ENCODE measurements around the gene STING1. TPM values are rescaled to one million over a fixed set of nuclear protein-coding genes. Genes with fewer than 3 reads are reported as not detected.
A peak's percentile ranks its signal among the peaks of the same experiment; 100 is the strongest.

The STING1 gene
- total and polyA plus RNA-seq, 2 of the 8 experiments (the other 6 are each of a cell fraction or from before 2014, with no cell fraction given): 0.26 to 0.47 TPM

GRCh38 chr5:139473105-139473504 is 9.5 kb downstream of the STING1 start (continued):
- TF ChIP-seq CHD7 (IDR thresholded peaks at IDR 0.05; ENCODE audit: insufficient replicate concordance, low read length) (no peak), RXRA (IDR thresholded peaks at IDR 0.05; ENCODE audit: insufficient read depth, low read depth, low read length) (no peak), TAF7 (optimal IDR thresholded peaks at IDR 0.05; ENCODE audit: borderline replicate concordance, low read depth, low read length) (no peak), USF2 (IDR thresholded peaks at IDR 0.05; ENCODE audit: low read length) (no peak), TEAD4 (IDR thresholded peaks at IDR 0.05; ENCODE audit: low read depth, low read length) (peak; percentile 83), HDAC2 (IDR thresholded peaks at IDR 0.05; ENCODE audit: borderline replicate concordance in 1 of 2, low read depth in 2 of 2, low read length in 2 of 2) (0 out of 4 replicates have a peak, but pooled peaks of 1 of the 2 experiments have one; percentile 44), POLR2AphosphoS5 (IDR thresholded peaks at IDR 0.05; ENCODE audit: low read depth, low read length) (peak; percentile 22; the same call in 1 of the 2 replicates), CBX8 (IDR thresholded peaks at IDR 0.05; ENCODE audit: borderline replicate concordance, low read depth, low read length) (no peak), RAD21 (IDR thresholded peaks at IDR 0.05 in 1 of 2, conservative IDR thresholded peaks at IDR 0.05 in 1 of 2; ENCODE audit: low read depth in 2 of 2, low read length in 2 of 2) (peak in 1 of 2 experiments; percentile 18; a peak in 1 of 4 replicates)
